ENCODE data around the gene ZNF491. TPM values are rescaled to one million over a fixed set of nuclear protein-coding genes. Genes with fewer than 3 reads are reported as not detected.
"Not testable (repeated sequence)": the region's sequence is repeated elsewhere in the genome, so short reads cannot be mapped to it uniquely, and the experiment has no call there.

Gene ZNF491
- total and polyA plus RNA-seq, 4 donors = 0.54 to 4.9 (median 1.8) TPM

GRCh38 chr19:11848200-11848593 lies 49.9 kb downstream of the ZNF491 start:
- TF ChIP-seq CTCF (IDR thresholded peaks at IDR 0.05; ENCODE audit: control extremely low read depth, extremely low read depth) = no peak
- no peak for DNase-seq
- no peaks in the 10 kb centered on the region for H3K27me3 ChIP-seq (ENCODE audit: control insufficient read depth in 3 of 3, insufficient read depth in 3 of 3, low read length in 2 of 3)
- no peak for ATAC-seq (ENCODE audit: insufficient read depth, low FRiP score)
- 29 to 37% methylated on average over 11 of the region's 11 CpGs for WGBS, 2 donors
- H3K9ac ChIP-seq (ENCODE audit: insufficient read depth in 1 of 2, low read length in 2 of 2) = no peak overlapping the region
- peaks cover 0 to under 1% (median 0%) of the 10 kb centered on the region in 4 donors for H3K36me3 ChIP-seq (ENCODE audit: control insufficient read depth in 4 of 4, insufficient read depth in 4 of 4, low read length in 4 of 4)
- peak overlapping the region in 1 of 2 donors; percentile 81 for H3K27ac ChIP-seq (ENCODE audit: low read depth in 1 of 2, low read length in 1 of 2)
- peaks cover 2 to 18% (median 5%) of the 10 kb centered on the region in 5 donors for H3K4me1 ChIP-seq (ENCODE audit: control insufficient read depth in 5 of 5, insufficient read depth in 5 of 5, low read length in 5 of 5)
- no peak overlapping the region for H3K4me3 ChIP-seq
- H3K9me3 ChIP-seq (ENCODE audit: control insufficient read depth in 4 of 4, insufficient read depth in 3 of 4, low read length in 3 of 4) = no peaks in the 10 kb centered on the region

- Histone ChIP-seq H3K9ac (ENCODE audit: insufficient read depth in 1 of 2, low read length in 2 of 2) (peak within 1 kb of the TSS in 1 of 2 donors; percentile 61), H3K9me3 (ENCODE audit: control insufficient read depth in 4 of 4, insufficient read depth in 3 of 4, low read length in 3 of 4) (peaks cover 0 to 6% (median under 1%) of the 10 kb centered on the region in 4 donors), H3K27me3 (ENCODE audit: control insufficient read depth in 3 of 3, insufficient read depth in 3 of 3, low read length in 2 of 3) (no peaks in the 10 kb centered on the region), H3K27ac (ENCODE audit: low read depth in 1 of 2, low read length in 1 of 2) (peak within 1 kb of the TSS; percentile 68 to 81), H3K4me3 (peak within 1 kb of the TSS; percentile 65), H3K36me3 (ENCODE audit: control insufficient read depth in 4 of 4, insufficient read depth in 4 of 4, low read length in 4 of 4) (peaks cover 0 to 6% (median 0%) of the 10 kb centered on the region in 4 donors), H3K4me1 (ENCODE audit: control insufficient read depth in 5 of 5, insufficient read depth in 5 of 5, low read length in 5 of 5) (peaks cover 2 to 18% (median 5%) of the 10 kb centered on the region in 5 donors)
- DNase-seq (peak; percentile 93 to 94 (median 93)), ATAC-seq (ENCODE audit: insufficient read depth, low FRiP score) (peak; percentile 97)
- TF ChIP-seq CTCF (IDR thresholded peaks at IDR 0.05; ENCODE audit: control extremely low read depth, extremely low read depth) = no peak
- WGBS, 2 donors = 0 to 1% methylated on average over 47 to 59 of the region's 59 CpGs
Measured at GRCh38 chr19:11848594-11849469, 50.5 kb downstream of the ZNF491 start, which contains the start of gene ZNF439. Gene ZNF439 (plus strand): TSS chr19:11848726. CDS start chr19:11848868, 142 bp downstream.

GRCh38 chr19:11850289-11850688 lies 52.0 kb downstream of the ZNF491 start:
- 94% methylated on average over 4 of the region's 4 CpGs for WGBS, 2 donors
- ATAC-seq (ENCODE audit: insufficient read depth, low FRiP score); H3K4me3 ChIP-seq; H3K27ac ChIP-seq (ENCODE audit: low read depth in 1 of 2, low read length in 1 of 2); DNase-seq; H3K9ac ChIP-seq (ENCODE audit: insufficient read depth in 1 of 2, low read length in 2 of 2); H3K27me3 ChIP-seq (ENCODE audit: control insufficient read depth in 3 of 3, insufficient read depth in 3 of 3, low read length in 2 of 3): not testable (repeated sequence)
- Histone ChIP-seq H3K36me3 (ENCODE audit: control insufficient read depth in 4 of 4, insufficient read depth in 4 of 4, low read length in 4 of 4) (peaks cover 0 to 13% (median 4%) of the 10 kb centered on the region in 4 donors), H3K4me1 (ENCODE audit: control insufficient read depth in 5 of 5, insufficient read depth in 5 of 5, low read length in 5 of 5) (peaks cover 2 to 18% (median 5%) of the 10 kb centered on the region in 5 donors), H3K9me3 (ENCODE audit: control insufficient read depth in 4 of 4, insufficient read depth in 3 of 4, low read length in 3 of 4) (peaks cover 0 to 12% (median under 1%) of the 10 kb centered on the region in 4 donors)

- peaks cover 0 to 10% (median 4%) of the 10 kb centered on the region in 5 donors for H3K4me1 ChIP-seq (ENCODE audit: control insufficient read depth in 5 of 5, insufficient read depth in 5 of 5, low read length in 5 of 5)
- DNase-seq = no peak
- 78 to 96% methylated on average over 3 of the region's 3 CpGs for WGBS, 2 donors
- TF ChIP-seq CTCF (IDR thresholded peaks at IDR 0.05; ENCODE audit: control extremely low read depth, extremely low read depth) = no peak
- peaks cover 0 to 16% (median 6%) of the 10 kb centered on the region in 4 donors for H3K9me3 ChIP-seq (ENCODE audit: control insufficient read depth in 4 of 4, insufficient read depth in 3 of 4, low read length in 3 of 4)
- H3K4me3 ChIP-seq = no peak overlapping the region
- no peak for ATAC-seq (ENCODE audit: insufficient read depth, low FRiP score)
- H3K27ac ChIP-seq (ENCODE audit: low read depth in 1 of 2, low read length in 1 of 2) = no peak overlapping the region
- H3K36me3 ChIP-seq (ENCODE audit: control insufficient read depth in 4 of 4, insufficient read depth in 4 of 4, low read length in 4 of 4) = peaks cover 0 to 22% (median 6%) of the 10 kb centered on the region in 4 donors
- no peaks in the 10 kb centered on the region for H3K27me3 ChIP-seq (ENCODE audit: control insufficient read depth in 3 of 3, insufficient read depth in 3 of 3, low read length in 2 of 3)
- no peak overlapping the region for H3K9ac ChIP-seq (ENCODE audit: insufficient read depth in 1 of 2, low read length in 2 of 2)
Measured at GRCh38 chr19:11853358-11853757, 55.0 kb downstream of the ZNF491 start.
